ENCODE measurements around the gene CRYBG1.

The CRYBG1 gene

GRCh38 chr6:106462923-106463557, 102.5 kb downstream of the CRYBG1 start:
- DNase-seq = no peak

DNA sequence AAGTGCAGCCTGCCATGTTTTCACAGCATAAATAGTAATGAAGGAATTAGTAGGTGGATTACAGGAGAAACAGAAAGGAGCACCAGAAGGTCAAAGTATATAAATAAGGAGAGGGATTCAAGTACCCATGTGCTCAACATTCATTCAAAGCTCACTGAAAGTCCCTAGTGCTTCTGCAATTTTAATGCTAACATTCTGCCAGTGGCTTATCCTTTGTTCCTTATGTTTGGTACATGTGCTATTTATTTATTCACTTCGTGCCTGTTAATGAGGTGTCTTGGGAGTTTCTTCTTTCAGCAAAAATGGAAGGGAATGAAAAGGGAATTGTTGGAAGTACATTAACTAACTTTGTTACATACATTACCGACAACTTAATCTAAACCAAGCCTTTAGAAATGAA, 105.7 kb downstream of the CRYBG1 start:
- no peak for DNase-seq

- DNase-seq = no peak
These were observed 108.4 kb downstream of the CRYBG1 start for GRCh38 chr6:106468935-106469334.

DNA sequence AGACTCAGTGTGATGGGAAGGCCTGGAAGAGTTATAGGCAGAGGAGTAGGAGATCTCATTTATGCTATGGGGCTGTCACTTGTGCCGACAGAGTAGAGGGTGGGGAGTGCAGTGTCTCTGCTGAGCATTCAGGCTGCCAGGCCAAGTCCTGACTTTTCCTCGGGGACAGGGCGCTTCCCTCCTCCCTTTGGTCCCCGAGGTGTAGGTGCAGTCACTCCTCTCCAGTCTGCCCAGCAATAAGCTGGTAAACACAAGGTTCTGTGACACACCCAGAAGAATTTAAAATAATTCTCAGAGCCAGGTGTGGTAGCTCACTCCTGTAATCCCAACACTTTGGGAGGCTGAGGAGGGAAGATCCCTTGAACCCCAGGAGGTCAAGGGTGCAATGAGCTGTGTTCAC, 109.4 kb downstream of the CRYBG1 start:
- DNase-seq = no peak

- DNase-seq = no peak
These were observed 109.8 kb downstream of the CRYBG1 start for GRCh38 chr6:106470316-106470715.

DNA sequence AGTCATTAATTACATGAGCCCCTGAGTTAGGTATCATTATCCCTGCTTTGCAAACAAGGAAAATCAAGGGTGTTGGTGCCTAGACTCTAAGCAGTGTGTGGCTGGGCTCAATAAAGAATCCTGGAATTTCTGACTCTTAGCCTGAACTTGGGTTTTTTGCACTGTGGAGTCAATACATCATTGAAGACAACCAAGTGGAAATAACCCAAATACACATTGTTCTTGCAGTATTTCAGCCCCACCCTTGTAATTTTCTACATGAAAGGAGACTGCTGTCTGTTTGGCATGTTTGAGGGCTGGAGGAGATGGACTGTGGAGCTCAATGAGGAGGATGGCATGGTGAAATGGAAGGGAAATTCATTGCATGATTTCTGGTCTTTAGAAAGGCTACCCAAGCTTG, 110.3 kb downstream of the CRYBG1 start:
- DNase-seq = no peak

DNA sequence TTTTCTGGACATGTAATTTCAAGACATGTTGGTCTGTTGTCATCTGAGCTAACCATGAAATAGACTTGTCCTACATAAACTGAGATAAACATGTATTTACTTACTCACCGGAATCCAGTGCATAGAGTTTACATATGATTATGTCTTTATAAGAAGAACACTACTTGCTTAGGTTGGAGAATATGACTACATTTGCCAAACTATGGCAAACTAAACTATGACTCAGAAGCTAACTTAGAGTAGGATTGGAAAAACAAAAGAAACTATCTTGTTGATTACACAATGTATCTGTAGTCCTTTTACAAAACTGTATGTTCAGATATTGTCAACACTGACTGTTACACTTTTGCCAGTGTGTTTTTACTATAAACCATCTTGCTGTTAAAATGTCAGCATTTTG, 113.3 kb downstream of the CRYBG1 start:
- DNase-seq = no peak

DNA sequence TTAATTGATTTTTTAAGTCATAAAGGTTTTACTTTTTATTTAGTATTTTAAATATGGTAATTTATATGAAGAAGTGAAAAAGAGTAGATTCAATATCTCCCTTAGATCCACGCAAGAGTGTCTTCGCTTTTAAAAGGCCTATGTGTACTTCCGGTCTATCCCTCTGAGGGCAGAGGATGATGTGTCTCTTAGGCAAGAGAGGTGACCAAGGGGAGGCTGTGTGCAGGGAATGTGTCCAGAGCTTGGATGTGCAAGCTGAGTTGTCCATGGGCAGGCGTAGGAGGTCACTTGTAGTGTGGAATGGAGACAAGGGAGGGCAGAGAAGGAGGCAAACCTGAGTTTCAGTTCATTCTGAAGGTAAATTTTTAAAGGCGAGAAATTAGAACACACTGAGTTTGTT, 113.9 kb downstream of the CRYBG1 start:
- no peak for DNase-seq

DNA sequence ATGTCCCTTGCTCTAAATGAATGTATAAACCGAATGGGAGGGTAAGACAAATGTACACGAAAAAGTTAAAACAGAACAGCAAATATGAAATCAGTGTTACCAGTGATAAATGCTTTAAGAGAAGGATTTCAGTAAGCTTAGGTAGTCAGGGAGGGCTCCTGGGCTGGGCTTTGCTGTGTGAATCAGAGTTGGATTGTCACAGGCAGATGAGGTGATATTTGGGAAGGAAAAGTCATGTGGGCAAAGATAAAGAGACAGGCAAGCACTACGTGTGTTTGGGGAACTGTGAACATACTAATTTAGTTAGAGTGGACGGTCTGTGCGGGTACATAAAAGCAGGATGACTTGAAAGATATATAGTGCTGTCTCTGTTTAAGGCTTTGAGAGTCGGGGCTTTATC, 114.8 kb downstream of the CRYBG1 start:
- DNase-seq = no peak

DNA sequence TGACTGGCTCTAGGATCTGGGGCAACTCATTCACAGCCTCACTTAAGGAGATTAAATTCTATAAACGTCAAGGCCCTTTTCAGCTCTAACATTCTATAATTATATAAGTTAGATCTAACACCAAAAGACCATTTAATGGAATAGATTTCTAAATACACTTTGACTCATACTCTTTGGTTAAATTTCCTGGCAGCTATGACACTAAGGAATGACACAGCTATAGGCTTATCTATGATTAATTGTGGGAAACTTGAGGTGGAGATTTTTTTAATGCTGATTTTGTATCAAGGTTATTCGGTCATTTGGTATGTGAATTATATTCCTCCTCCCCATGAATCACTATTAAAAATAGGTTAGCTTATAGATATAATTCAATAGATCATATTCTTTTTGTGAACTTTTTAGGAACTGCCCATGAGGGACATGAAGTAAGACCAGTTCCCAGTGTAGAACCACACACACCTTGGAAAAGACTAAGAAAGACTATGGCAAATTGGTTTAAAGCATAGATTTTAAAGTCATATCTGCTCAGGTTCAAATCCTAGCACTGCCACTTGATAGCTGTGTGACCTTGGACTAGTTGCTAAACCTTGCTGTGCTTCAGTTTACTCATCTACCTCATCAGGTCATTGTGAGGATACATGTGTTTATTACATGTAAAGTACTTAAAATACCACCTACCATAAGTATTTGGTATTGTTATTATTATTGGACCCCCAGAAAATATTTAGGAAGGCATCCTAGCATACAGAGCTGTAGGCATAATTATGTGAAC, 116.0 kb downstream of the CRYBG1 start:
- no peak for DNase-seq

DNA sequence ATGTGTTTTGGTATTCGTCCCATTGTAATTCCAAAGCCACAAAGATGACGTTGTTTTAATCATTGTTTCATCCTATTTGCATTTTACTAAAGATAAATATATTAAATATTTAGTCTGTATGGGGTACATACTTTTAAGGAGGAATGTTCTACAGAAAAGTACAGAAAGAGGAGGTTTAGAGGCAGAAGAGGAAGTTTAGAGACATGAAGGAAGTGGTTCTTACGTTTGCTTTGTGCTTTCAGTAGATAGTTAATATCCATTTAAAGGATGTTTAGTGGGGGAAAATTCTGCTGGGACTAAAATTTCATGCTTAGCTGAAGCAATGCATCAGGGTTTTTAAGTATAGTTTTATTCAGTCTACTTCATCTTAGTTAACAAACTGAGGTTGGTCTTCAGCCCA, 116.6 kb downstream of the CRYBG1 start:
- no peak for DNase-seq

GRCh38 chr6:106477790-106478189, 117.3 kb downstream of the CRYBG1 start:
- no peak for DNase-seq

GRCh38 chr6:106486236-106486635, 125.7 kb downstream of the CRYBG1 start:
- no peak for DNase-seq

- no peak for DNase-seq
These were observed 128.2 kb downstream of the CRYBG1 start for GRCh38 chr6:106488494-106489370.

DNA sequence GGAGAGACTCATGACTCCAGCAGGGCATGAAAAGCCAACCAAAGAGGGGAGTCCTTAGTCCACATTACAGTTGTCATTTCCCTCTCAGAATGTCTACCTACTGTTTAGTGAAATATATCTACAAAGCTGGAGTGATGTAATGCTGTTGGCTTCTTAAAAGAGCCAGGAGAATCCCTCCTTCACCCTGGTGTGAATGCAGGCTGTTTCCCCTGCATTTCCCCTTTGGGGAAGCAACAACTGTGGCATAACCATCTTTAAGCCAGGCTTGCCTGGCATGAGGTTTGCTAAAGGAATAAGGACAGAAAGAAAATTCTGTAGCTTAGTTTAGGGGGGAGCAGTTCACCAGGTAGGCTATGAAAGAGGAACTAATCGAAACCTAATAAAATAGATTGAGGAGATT, 129.5 kb downstream of the CRYBG1 start:
- no peak for DNase-seq

GRCh38 chr6:106490436-106490835, 129.9 kb downstream of the CRYBG1 start:
- no peak for DNase-seq

DNA sequence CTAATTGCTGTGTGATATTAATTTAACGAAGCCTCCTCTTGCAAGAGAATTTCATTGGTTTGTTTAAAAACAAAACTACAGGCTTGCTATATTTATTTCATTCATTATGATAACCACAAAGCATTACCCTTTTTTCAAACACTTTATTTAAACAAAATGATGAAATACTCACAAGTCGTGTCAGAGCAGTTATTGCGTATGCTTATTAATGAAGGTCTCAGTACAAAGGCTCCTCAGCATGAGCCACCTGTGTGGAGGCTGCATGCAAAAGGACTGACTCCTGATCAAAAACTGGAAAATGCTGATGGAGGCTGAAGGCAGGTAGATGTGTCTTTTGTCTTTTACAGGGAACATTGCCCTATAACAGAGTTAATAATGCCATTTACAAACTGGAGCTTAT, 130.5 kb downstream of the CRYBG1 start:
- no peak for DNase-seq

- no peak for DNase-seq
These were observed 134.5 kb downstream of the CRYBG1 start for GRCh38 chr6:106495014-106495413.

- DNase-seq = no peak
These were observed 136.3 kb downstream of the CRYBG1 start for GRCh38 chr6:106496823-106497222.

- DNase-seq = no peak
These were observed 141.4 kb downstream of the CRYBG1 start for GRCh38 chr6:106501960-106502371.

DNA sequence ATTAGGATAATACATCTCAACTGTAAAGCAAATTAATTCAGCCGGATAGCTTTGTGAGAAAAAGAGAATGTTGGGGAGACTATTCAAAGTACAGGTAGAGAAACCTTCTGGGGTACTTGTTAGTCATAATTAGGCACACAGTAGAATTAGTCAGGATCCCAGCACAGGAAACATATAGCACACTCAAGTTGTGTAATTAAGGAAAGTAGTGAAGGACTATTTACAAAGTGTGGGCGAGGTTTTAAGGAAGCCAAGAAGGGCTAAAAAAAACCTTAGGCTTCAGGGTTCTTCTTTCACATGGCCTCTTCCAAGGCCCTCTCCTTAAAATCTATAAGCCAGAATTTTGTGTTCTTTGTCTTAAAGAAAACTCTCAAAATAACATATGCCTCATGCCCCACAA, 142.0 kb downstream of the CRYBG1 start:
- DNase-seq = no peak

DNA sequence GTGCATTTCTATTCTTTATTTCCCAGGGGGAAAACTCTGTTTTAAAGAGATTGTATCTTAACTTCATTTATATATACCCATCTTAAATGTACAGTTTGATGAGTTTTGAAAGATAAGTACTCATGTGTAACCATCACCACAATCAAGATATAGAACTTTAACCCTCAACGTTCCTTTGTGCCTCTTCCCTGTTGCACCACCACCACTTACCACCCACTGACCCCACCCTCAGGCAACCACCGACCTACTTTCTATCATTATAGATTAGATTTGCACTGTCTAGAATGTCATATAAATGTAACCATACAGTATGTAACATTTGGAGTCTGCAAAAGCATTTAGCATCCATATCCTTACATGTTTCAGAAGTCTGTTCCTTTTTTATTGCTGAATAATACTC, 147.8 kb downstream of the CRYBG1 start:
- DNase-seq = no peak

- no peak for DNase-seq
These were observed 148.3 kb downstream of the CRYBG1 start for GRCh38 chr6:106508834-106509233.

Data from hippocampal formation (tissue), 2 donors.